MM.1S (cell line): ENCODE results near the gene COL18A1.

Source experiments
- DNase-seq: peaks from one replicate; pipeline ENCODE4 v3.0.0-alpha.2; 2015
- H2AFZ ChIP-seq: fragments of 300-600 bp; sonication (generic); 2 replicates; pipeline ENCODE4 v1.6.0; 2016; ENCODE audit warnings: antibody characterized with exemption, low read length
- H3F3A ChIP-seq: fragments of 300-600 bp; sonication (generic); 2 replicates; pipeline ENCODE4 v1.6.1; 2016; ENCODE audit warnings: mild to moderate bottlenecking, antibody characterized with exemption, low read length, moderate library complexity, mixed read lengths; ENCODE audit not compliant: insufficient read depth
- H3K27ac ChIP-seq: fragments of 300-600 bp; sonication (generic); 2 replicates; pipeline ENCODE4 v1.5.1; 2016; ENCODE audit warnings: mild to moderate bottlenecking, low read length
- H3K27me3 ChIP-seq: fragments of 300-600 bp; sonication (generic); replicated peaks from 2 replicates; pipeline ENCODE4 v1.6.0; 2016; ENCODE audit warnings: low read length; ENCODE audit not compliant: insufficient read depth
- H3K36me3 ChIP-seq: fragments of 300-600 bp; sonication (generic); replicated peaks from 2 replicates; pipeline ENCODE4 v1.6.1; 2016; ENCODE audit warnings: mild to moderate bottlenecking, low read length, mixed read lengths; ENCODE audit not compliant: insufficient read depth
- H3K4me1 ChIP-seq: fragments of 300-600 bp; sonication (generic); 2 replicates; pipeline ENCODE4 v1.6.1; 2016; ENCODE audit warnings: low read length, mixed read lengths
- H3K4me2 ChIP-seq: fragments of 300-600 bp; sonication (generic); 2 replicates; pipeline ENCODE4 v1.6.0; 2016; ENCODE audit warnings: low read depth, low read length
- H3K4me3 ChIP-seq: fragments of 300-600 bp; sonication (generic); 2 replicates; pipeline ENCODE4 v1.5.1; 2016; ENCODE audit warnings: low read length, mixed read lengths
- H3K79me2 ChIP-seq: fragments of 300-600 bp; sonication (generic); 2 replicates; pipeline ENCODE4 v1.6.1; 2016; ENCODE audit warnings: mixed run types, low read length, mixed read lengths
- H3K9ac ChIP-seq: fragments of 300-600 bp; sonication (generic); 2 replicates; pipeline ENCODE4 v1.6.1; 2016; ENCODE audit warnings: low read length, mixed read lengths
- H3K9me2 ChIP-seq: fragments of 300-600 bp; sonication (generic); replicated peaks from 2 replicates; pipeline ENCODE4 v1.6.1; 2016; ENCODE audit warnings: mild to moderate bottlenecking, low read length, mixed read lengths; ENCODE audit not compliant: insufficient read depth
- H3K9me3 ChIP-seq: fragments of 300-600 bp; sonication (generic); replicated peaks from 2 replicates; pipeline ENCODE4 v1.6.1; 2016; ENCODE audit warnings: mild to moderate bottlenecking, low read length, mixed read lengths; ENCODE audit not compliant: insufficient read depth
- H4K20me1 ChIP-seq: fragments of 300-600 bp; sonication (generic); 2 replicates; pipeline ENCODE4 v1.6.1; 2016; ENCODE audit warnings: mild to moderate bottlenecking, low read length, moderate library complexity, mixed read lengths; ENCODE audit not compliant: insufficient read depth
- EZH2 ChIP-seq: fragments of 300-600 bp; sonication (generic); optimal IDR thresholded peaks from 2 replicates; pipeline ENCODE3; 2017; ENCODE audit warnings: low read depth, mild to moderate bottlenecking, antibody characterized with exemption, low read length, mixed read lengths
- EZH2phosphoT487 ChIP-seq: fragments of 300-600 bp; sonication (generic); IDR thresholded peaks from 2 replicates; pipeline ENCODE4 v1.6.1; 2018; ENCODE audit warnings: antibody characterized with exemption, low read length
- TF ChIP-seq, protein P1 (sequence below): fragments of 300-600 bp; sonication (generic); IDR thresholded peaks from 2 replicates; pipeline ENCODE4 v1.5.1; 2016; ENCODE audit warnings: antibody characterized with exemption, low read length, mixed read lengths

The COL18A1 gene

GRCh38 chr21:45405271-45405818 lies 380 bp downstream of the COL18A1 start:
- Histone ChIP-seq H3K4me2 (no peak overlapping the region), H3K36me3 (no peaks in the 10 kb centered on the region), H3K27me3 (peaks cover 90% of the 10 kb centered on the region), H3K79me2 (no peaks in the 10 kb centered on the region), H3F3A (no peaks in the 10 kb centered on the region), H3K9ac (no peak overlapping the region), H3K4me1 (no peaks in the 10 kb centered on the region), H3K4me3 (no peak overlapping the region), H4K20me1 (no peaks in the 10 kb centered on the region), H3K9me3 (no peaks in the 10 kb centered on the region; the same call in 1 of the 2 replicates), H2AFZ (no peak overlapping the region), H3K9me2 (no peaks in the 10 kb centered on the region), H3K27ac (no peak overlapping the region)
- TF ChIP-seq EZH2 = no peak
- no peak for TF ChIP-seq EZH2phosphoT487
- TF ChIP-seq, protein P1, sequence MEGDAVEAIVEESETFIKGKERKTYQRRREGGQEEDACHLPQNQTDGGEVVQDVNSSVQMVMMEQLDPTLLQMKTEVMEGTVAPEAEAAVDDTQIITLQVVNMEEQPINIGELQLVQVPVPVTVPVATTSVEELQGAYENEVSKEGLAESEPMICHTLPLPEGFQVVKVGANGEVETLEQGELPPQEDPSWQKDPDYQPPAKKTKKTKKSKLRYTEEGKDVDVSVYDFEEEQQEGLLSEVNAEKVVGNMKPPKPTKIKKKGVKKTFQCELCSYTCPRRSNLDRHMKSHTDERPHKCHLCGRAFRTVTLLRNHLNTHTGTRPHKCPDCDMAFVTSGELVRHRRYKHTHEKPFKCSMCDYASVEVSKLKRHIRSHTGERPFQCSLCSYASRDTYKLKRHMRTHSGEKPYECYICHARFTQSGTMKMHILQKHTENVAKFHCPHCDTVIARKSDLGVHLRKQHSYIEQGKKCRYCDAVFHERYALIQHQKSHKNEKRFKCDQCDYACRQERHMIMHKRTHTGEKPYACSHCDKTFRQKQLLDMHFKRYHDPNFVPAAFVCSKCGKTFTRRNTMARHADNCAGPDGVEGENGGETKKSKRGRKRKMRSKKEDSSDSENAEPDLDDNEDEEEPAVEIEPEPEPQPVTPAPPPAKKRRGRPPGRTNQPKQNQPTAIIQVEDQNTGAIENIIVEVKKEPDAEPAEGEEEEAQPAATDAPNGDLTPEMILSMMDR = no peak
- DNase-seq = no peak

- H3K27me3 ChIP-seq = peaks cover 90% of the 10 kb centered on the region
- H3K36me3 ChIP-seq = no peaks in the 10 kb centered on the region
- H2AFZ ChIP-seq = no peak overlapping the region
- no peaks in the 10 kb centered on the region for H3K4me1 ChIP-seq
- H3K4me2 ChIP-seq = no peak overlapping the region
- no peaks in the 10 kb centered on the region for H3K79me2 ChIP-seq
- H3F3A ChIP-seq = no peaks in the 10 kb centered on the region
- no peaks in the 10 kb centered on the region for H4K20me1 ChIP-seq
- DNase-seq = no peak
- no peak overlapping the region for H3K4me3 ChIP-seq
- peak; percentile 37 for TF ChIP-seq EZH2
- TF ChIP-seq EZH2phosphoT487 = no peak
- TF ChIP-seq, protein P1 = no peak
- H3K9me3 ChIP-seq = no peaks in the 10 kb centered on the region; the same call in 1 of the 2 replicates
- H3K27ac ChIP-seq = no peak overlapping the region
- H3K9ac ChIP-seq = no peak overlapping the region
- H3K9me2 ChIP-seq = no peaks in the 10 kb centered on the region
These were observed 1.1 kb downstream of the COL18A1 start for GRCh38 chr21:45405819-45406762.

- Histone ChIP-seq H3K9me3 (no peaks in the 10 kb centered on the region), H2AFZ (no peak overlapping the region), H3F3A (no peaks in the 10 kb centered on the region), H3K36me3 (no peaks in the 10 kb centered on the region), H3K9me2 (no peaks in the 10 kb centered on the region), H3K4me3 (no peak overlapping the region), H3K4me1 (no peaks in the 10 kb centered on the region), H3K4me2 (no peak overlapping the region), H3K27me3 (peaks cover 90% of the 10 kb centered on the region), H3K27ac (no peak overlapping the region), H4K20me1 (no peaks in the 10 kb centered on the region), H3K9ac (no peak overlapping the region), H3K79me2 (no peaks in the 10 kb centered on the region)
- TF ChIP-seq EZH2phosphoT487 (no peak), EZH2 (no peak)
- TF ChIP-seq, protein P1 = no peak
- no peak for DNase-seq
These were observed 2.0 kb downstream of the COL18A1 start for GRCh38 chr21:45406801-45407628.
